Panc1 (cell line): Measurements from ENCODE around the gene MAP2K4. TPM values are rescaled to one million over a fixed set of nuclear protein-coding genes. Genes with fewer than 3 reads are reported as not detected.

Experiments
- ATAC-seq: fragments of 200-7000 bp; cut with Tn5 transposase; 2 replicates; pipeline ENCODE4 v1.9.1; 2020; ENCODE audit warnings: mild to moderate bottlenecking, moderate library complexity
- BruUV-seq: library from RNA; stranded (reverse); fragments of 400-500 nt; replicated peaks from 2 replicates; lab custom pipeline; 2021; lab: Mats Ljungman, UMichigan
- CTCF ChIA-PET: fragments of 300-600 bp; sonication (Branson Sonifier 250); formaldehyde crosslinking; loops from one replicate; lab custom pipeline; 2022; ENCODE audit warnings: antibody characterized with exemption; lab: Charles Lee
- POLR2A ChIA-PET: fragments of 300-600 bp; sonication (Branson Sonifier 250); formaldehyde crosslinking; loops from one replicate; lab custom pipeline; 2022; ENCODE audit warnings: antibody characterized with exemption; lab: Charles Lee
- DNase-seq: peaks from one replicate; pipeline ENCODE4 v3.0.0-alpha.2; 2010; ENCODE audit warnings: low read depth, low spot score
- H3K27ac ChIP-seq: 2 replicates; pipeline ENCODE4 v1.5.1; 2011; ENCODE audit warnings: mild to moderate bottlenecking, low read length, inconsistent platforms
- H3K27me3 ChIP-seq: fragments of 200-500 bp; sonication (Bioruptor generic); 2 replicates; pipeline ENCODE4 v1.6.0; 2014; ENCODE audit warnings: low read length, inconsistent platforms; ENCODE audit not compliant: control insufficient read depth, insufficient read depth
- H3K36me3 ChIP-seq: fragments of 200-500 bp; sonication (Bioruptor generic); 2 replicates; pipeline ENCODE4 v1.5.1; 2014; ENCODE audit warnings: inconsistent platforms, mild to moderate bottlenecking, low read length, moderate library complexity; ENCODE audit not compliant: control insufficient read depth, insufficient read depth
- H3K4me1 ChIP-seq: 2 replicates; pipeline ENCODE4 v1.5.1; 2011; ENCODE audit warnings: inconsistent platforms, mild to moderate bottlenecking, low read length, moderate library complexity; ENCODE audit not compliant: control insufficient read depth, insufficient read depth
- H3K4me3 ChIP-seq, 2 experiments: 2 replicates each; pipeline ENCODE4 v1.5.1; 2011 to 2012; ENCODE audit warnings: low read depth in 2 of 2, low read length in 2 of 2, mild to moderate bottlenecking in 2 of 2, inconsistent platforms in 1 of 2, moderate library complexity in 1 of 2
- H3K9me3 ChIP-seq: fragments of 200-500 bp; sonication (Bioruptor generic); 2 replicates; pipeline ENCODE4 v1.5.1; 2014; ENCODE audit warnings: low read depth, mild to moderate bottlenecking, inconsistent platforms, low read length, moderate library complexity; ENCODE audit not compliant: control insufficient read depth, insufficient read depth
- CTCF ChIP-seq: fragments of 450-650 bp; IDR thresholded peaks from 2 replicates; pipeline ENCODE4 v1.5.1; 2017; ENCODE audit warnings: mild to moderate bottlenecking
- POLR2AphosphoS5 ChIP-seq: IDR thresholded peaks from 2 replicates; pipeline ENCODE4 v1.6.1; 2012; ENCODE audit warnings: mild to moderate bottlenecking, low read depth, low read length, moderate library complexity
- REST ChIP-seq, 2 experiments: IDR thresholded peaks; 2 replicates each; pipeline ENCODE4 v1.6.1; 2011 to 2012; ENCODE audit warnings: low read depth in 2 of 2, control low read depth in 1 of 2, low read length in 1 of 2, mild to moderate bottlenecking in 1 of 2, moderate library complexity in 1 of 2; ENCODE audit not compliant: insufficient read depth in 1 of 2
- SIN3A ChIP-seq: IDR thresholded peaks from 2 replicates; pipeline ENCODE4 v1.6.1; 2012; ENCODE audit warnings: low read depth, mild to moderate bottlenecking, low read length, moderate library complexity, borderline replicate concordance; ENCODE audit not compliant: insufficient read depth
- TCF7L2 ChIP-seq: IDR thresholded peaks from 2 replicates; pipeline ENCODE4 v1.6.1; 2011; ENCODE audit warnings: mild to moderate bottlenecking, low read depth, low read length, inconsistent platforms
- in situ Hi-C: cut with HindIII; loops from 2 replicates; pipeline ENCODE4 v1.10.0; 2016; ENCODE audit warnings: low sequenced_read_pairs, low pct_unique_long_range_greater_than_20kb
- intact Hi-C: fragments of 100-400 bp; cut with micrococcal nuclease; formaldehyde crosslinking; loops from one replicate; pipeline ENCODE4 v1.10.0; 2022; ENCODE audit not compliant: unreplicated experiment
- total RNA-seq: library from RNA; stranded (reverse); gene quantifications from one replicate; pipeline ENCODE4 v1.2.1, GENCODE V29; 2021; ENCODE audit not compliant: unreplicated experiment

MAP2K4 gene
- total RNA-seq, 1 experiment from 2014 or later, result 16.8 TPM

DNA sequence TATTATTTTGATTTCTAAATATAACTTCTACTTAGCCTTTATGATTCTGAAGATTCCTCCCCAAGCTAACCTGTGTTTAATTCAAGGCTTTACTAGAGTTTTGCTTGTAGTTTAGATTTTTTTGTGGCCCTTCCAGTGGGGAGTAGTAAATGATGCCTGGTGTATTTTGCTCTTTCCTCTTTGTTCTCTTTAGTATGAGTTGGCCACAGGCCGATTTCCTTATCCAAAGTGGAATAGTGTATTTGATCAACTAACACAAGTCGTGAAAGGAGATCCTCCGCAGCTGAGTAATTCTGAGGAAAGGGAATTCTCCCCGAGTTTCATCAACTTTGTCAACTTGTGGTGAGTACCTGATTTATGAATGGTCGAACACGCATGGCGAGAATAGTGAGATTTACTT lies 108.3 kb downstream of the MAP2K4 start:
- in situ Hi-C loops (no loop called here), intact Hi-C loops (no loop called here)
- Histone ChIP-seq H3K27me3 (no peaks in the 10 kb centered on the region), H3K4me3 (no peak overlapping the region), H3K36me3 (no peaks in the 10 kb centered on the region; the same call in 1 of the 2 replicates), H3K4me1 (no peaks in the 10 kb centered on the region), H3K27ac (no peak overlapping the region), H3K9me3 (no peaks in the 10 kb centered on the region)
- ATAC-seq (no peak), DNase-seq (no peak)
- TF ChIP-seq SIN3A, result no peak
- no peak for TF ChIP-seq REST (IDR thresholded peaks at IDR 0.05; ENCODE audit: insufficient read depth in 1 of 2, low read depth in 2 of 2, low read length in 1 of 2)
- TF ChIP-seq TCF7L2, result no peak
- TF ChIP-seq CTCF, result no peak
- no peak for TF ChIP-seq POLR2AphosphoS5
- BruUV-seq, result no TSS peak
- ChIA-PET POLR2A (no interaction called here), CTCF (no interaction called here)

DNA sequence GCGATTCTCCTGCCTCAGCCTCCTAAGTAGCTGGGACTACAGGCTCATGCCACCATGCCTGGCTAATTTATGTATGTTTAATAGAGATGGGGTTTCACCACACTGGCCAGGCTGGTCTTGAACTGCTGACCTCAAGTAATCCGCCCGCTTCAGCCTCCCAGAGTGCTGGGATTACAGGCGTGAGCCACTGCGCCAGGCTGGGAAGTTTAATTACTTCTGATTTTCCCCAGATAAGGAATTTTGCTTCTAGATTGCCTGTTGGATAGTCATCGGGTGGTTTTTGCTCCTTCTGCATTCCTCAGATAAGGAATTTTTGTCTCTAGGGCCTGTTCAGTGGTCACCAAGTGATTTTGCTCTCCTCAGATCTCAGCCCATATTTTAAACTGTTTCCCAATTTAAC lies 112.5 kb downstream of the MAP2K4 start:
- POLR2A ChIA-PET, result no interaction called here

More for the DNA sequence above, 112.5 kb downstream of the MAP2K4 start:
- H3K4me3 ChIP-seq, result no peak overlapping the region
- H3K27me3 ChIP-seq, result no peaks in the 10 kb centered on the region
- peaks cover 7% of the 10 kb centered on the region; the same call in 1 of the 2 replicates for H3K9me3 ChIP-seq
- in situ Hi-C loops, result no loop called here
- BruUV-seq, result no TSS peak
- no peak overlapping the region for H3K27ac ChIP-seq
- no peak for TF ChIP-seq POLR2AphosphoS5
- TF ChIP-seq TCF7L2, result no peak
- TF ChIP-seq SIN3A, result no peak
- TF ChIP-seq REST (IDR thresholded peaks at IDR 0.05; ENCODE audit: insufficient read depth in 1 of 2, low read depth in 2 of 2, low read length in 1 of 2), result no peak
- TF ChIP-seq CTCF, result no peak
- CTCF ChIA-PET, result no interaction called here
- ATAC-seq (no peak), DNase-seq (no peak)
- intact Hi-C loops, result no loop called here
- H3K4me1 ChIP-seq, result no peaks in the 10 kb centered on the region
- no peaks in the 10 kb centered on the region; the same call in 1 of the 2 replicates for H3K36me3 ChIP-seq
